Measurements from ENCODE around the gene SLC27A5. TPM values are rescaled to one million over a fixed set of nuclear protein-coding genes. Genes with fewer than 3 reads are reported as not detected.

The SLC27A5 gene
- total and polyA plus RNA-seq, 9 of the 15 experiments (the other 6 are each of a cell fraction or from before 2014, with no cell fraction given) = 42.2 to 318 (median 64.7) TPM

DNA sequence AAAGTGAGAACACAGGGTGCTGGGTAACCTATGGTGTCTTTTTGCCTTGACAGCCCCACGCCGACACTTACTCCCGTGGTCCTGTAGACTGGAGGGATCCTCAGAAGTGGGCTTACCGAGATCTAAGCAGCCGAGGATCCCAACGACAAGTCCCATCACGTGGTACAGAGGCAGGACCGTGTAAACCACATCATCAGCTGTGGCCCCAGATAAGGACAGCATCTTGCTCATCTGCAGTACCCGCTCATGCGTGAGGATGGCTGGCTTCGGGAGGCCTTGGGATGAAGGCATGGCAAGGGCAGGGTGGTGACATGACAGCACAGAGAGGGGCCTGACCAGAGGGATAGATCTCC, 2.1 kb downstream of the SLC27A5 start:
- Histone ChIP-seq H3K36me3 (ENCODE audit: control insufficient read depth, insufficient read depth, low read length) (peaks cover 6% of the 10 kb centered on the region; the same call in 2 of the 3 replicates), H3K9ac (ENCODE audit: insufficient read depth in 1 of 2, low read depth in 2 of 2, low read length in 2 of 2) (peak overlapping the region in 1 of 2 experiments; percentile 1; a peak in 2 of 4 replicates), H2AFZ (ENCODE audit: low read depth, low read length) (peak overlapping the region; percentile 70), H3K9me3 (replicated peaks; ENCODE audit: control insufficient read depth, insufficient read depth, low read depth, low read length) (peaks cover 2% of the 10 kb centered on the region; the same call in 1 of the 2 replicates), H3K27me3 (ENCODE audit: control insufficient read depth in 2 of 2, insufficient read depth in 2 of 2, low read length in 2 of 2) (no peaks in the 10 kb centered on the region), H3K9me1 (ENCODE audit: control insufficient read depth, insufficient read depth, low read length) (peaks cover 7% of the 10 kb centered on the region), H3K4me3 (no peak overlapping the region), H3K4me1 (replicated peaks in 1 of 2; ENCODE audit: control insufficient read depth in 2 of 2, insufficient read depth in 2 of 2, low read length in 2 of 2) (peaks cover 9 to 42% of the 10 kb centered on the region in 2 experiments; a peak in 4 of 5 replicates), H3K27ac (ENCODE audit: extremely low read depth, low read depth, low read length) (peak overlapping the region; percentile 51; the same call in 1 of the 3 replicates), H4K20me1 (replicated peaks; ENCODE audit: control insufficient read depth, insufficient read depth, low read length) (no peaks in the 10 kb centered on the region), H3K79me2 (ENCODE audit: control insufficient read depth, insufficient read depth, low read length) (peaks cover 5% of the 10 kb centered on the region), H3K4me2 (ENCODE audit: insufficient read depth, low read length) (peak overlapping the region; percentile 66)
- ATAC-seq = peak; percentile 3; the same call in 1 of the 3 replicates
- intact Hi-C loops (cut with micrococcal nuclease) (loop anchor here (5.0 kb wide), 1 partner anchor 327 kb away; the partner anchor contains the start of gene ZNF274), in situ Hi-C loops (cut with MboI) (no loop called here)
- no TSS peak for BruUV-seq (replicated peaks)
- FAIRE-seq = peak; percentile 87
- ChIA-PET POLR2A (interaction anchor here (2.7 kb wide), 1 partner anchor 10 kb away, joined by 10 read pairs; the partner anchor contains the start of gene ZBTB45), CTCF (ENCODE audit: low intra/inter-chr PET ratio) (no interaction called here)
- WGBS (ENCODE audit: insufficient coverage, low coverage, missing lambda C conversion rate) = 7% methylated on average over 11 of the region's 11 CpGs
- DNase-seq (ENCODE audit: extremely low read depth in 1 of 4, low spot score in 3 of 4) = peak; percentile 31 to 75 (median 52)
- TF ChIP-seq FOSL1 (tag; conservative IDR thresholded peaks at IDR 0.05) = peak; percentile 29; the same call in 1 of the 2 replicates
- no peak for TF ChIP-seq RBM25 (IDR thresholded peaks at IDR 0.05; ENCODE audit: low read depth, low read length, severe bottlenecking)
- peak; percentile 71 for TF ChIP-seq L3MBTL2 (IDR thresholded peaks at IDR 0.05)
- TF ChIP-seq CBFA2T3 (IDR thresholded peaks at IDR 0.05) = peak; percentile 72
- TF ChIP-seq ZNF24 (IDR thresholded peaks at IDR 0.05) = no peak
- TF ChIP-seq, protein P1, sequence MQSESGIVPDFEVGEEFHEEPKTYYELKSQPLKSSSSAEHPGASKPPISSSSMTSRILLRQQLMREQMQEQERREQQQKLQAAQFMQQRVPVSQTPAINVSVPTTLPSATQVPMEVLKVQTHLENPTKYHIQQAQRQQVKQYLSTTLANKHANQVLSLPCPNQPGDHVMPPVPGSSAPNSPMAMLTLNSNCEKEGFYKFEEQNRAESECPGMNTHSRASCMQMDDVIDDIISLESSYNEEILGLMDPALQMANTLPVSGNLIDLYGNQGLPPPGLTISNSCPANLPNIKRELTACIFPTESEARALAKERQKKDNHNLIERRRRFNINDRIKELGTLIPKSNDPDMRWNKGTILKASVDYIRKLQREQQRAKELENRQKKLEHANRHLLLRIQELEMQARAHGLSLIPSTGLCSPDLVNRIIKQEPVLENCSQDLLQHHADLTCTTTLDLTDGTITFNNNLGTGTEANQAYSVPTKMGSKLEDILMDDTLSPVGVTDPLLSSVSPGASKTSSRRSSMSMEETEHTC (IDR thresholded peaks at IDR 0.05) = peak; percentile 42; the same call in 1 of the 2 replicates
- peak; percentile 68; the same call in 1 of the 2 replicates for TF ChIP-seq TEAD4 (IDR thresholded peaks at IDR 0.05; ENCODE audit: low read length)
- no peak for TF ChIP-seq TEAD4 (CRISPR knock-in tag; IDR thresholded peaks at IDR 0.05; ENCODE audit: borderline replicate concordance)
- TF ChIP-seq, protein P2, sequence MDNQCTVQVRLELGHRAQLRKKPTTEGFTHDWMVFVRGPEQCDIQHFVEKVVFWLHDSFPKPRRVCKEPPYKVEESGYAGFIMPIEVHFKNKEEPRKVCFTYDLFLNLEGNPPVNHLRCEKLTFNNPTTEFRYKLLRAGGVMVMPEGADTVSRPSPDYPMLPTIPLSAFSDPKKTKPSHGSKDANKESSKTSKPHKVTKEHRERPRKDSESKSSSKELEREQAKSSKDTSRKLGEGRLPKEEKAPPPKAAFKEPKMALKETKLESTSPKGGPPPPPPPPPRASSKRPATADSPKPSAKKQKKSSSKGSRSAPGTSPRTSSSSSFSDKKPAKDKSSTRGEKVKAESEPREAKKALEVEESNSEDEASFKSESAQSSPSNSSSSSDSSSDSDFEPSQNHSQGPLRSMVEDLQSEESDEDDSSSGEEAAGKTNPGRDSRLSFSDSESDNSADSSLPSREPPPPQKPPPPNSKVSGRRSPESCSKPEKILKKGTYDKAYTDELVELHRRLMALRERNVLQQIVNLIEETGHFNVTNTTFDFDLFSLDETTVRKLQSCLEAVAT (IDR thresholded peaks at IDR 0.05) = peak in 1 of 2 experiments; percentile 57; a peak in 1 of 4 replicates

Measured in K562 (cell line).